GM21528 (cell line): ENCODE results near the gene ABHD16A.

Experiments used
- ATAC-seq: cut with Tn5 transposase; IDR thresholded peaks from one replicate; pipeline ENCODE4 v1.9.1; 2021; ENCODE audit warnings: mild to moderate bottlenecking, moderate library complexity; ENCODE audit not compliant: unreplicated experiment, low FRiP score

ABHD16A gene

DNA sequence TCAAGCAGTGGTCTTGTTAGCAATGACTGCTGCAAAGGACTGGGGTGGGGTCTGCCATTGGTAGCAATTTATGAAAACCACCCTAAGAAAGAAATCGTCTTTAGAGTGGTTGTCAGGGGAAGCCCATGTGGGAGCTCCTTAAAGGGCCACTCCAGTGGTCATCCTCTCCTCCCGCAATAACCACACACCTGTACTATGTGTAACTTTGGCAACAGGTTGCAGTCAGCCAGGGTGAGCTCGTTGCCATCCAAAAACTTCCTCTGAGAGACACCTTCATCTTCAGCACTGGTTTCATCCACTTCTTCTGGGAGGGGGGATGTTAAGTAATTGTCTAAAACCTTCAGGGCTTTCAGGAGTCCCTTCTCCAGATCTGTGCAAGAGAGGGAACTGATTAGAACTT, 28.9 kb upstream of the ABHD16A start:
- ATAC-seq, result no peak

DNA sequence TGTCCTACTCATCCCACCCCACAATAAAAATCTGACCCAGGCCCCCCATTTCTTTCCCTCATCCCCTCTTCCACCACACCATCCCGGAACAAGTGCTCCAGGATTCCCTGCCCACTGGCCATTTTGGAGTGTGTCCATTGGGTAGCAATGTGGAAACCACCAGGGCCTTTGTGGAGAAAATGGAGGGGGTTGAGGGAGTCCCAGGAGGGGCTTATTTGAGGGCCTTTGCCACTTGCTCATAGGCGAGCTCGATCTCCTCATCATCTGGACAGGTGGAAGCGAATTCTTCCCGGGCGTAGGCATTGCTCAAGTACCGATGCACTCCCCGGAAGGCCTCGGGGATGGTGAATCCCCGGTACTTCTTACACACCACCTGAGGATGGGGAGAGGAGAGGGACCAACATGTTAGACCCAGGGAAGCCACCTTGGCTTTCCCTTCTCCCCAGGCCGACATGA, 27.5 kb upstream of the ABHD16A start:
- no peak for ATAC-seq

DNA sequence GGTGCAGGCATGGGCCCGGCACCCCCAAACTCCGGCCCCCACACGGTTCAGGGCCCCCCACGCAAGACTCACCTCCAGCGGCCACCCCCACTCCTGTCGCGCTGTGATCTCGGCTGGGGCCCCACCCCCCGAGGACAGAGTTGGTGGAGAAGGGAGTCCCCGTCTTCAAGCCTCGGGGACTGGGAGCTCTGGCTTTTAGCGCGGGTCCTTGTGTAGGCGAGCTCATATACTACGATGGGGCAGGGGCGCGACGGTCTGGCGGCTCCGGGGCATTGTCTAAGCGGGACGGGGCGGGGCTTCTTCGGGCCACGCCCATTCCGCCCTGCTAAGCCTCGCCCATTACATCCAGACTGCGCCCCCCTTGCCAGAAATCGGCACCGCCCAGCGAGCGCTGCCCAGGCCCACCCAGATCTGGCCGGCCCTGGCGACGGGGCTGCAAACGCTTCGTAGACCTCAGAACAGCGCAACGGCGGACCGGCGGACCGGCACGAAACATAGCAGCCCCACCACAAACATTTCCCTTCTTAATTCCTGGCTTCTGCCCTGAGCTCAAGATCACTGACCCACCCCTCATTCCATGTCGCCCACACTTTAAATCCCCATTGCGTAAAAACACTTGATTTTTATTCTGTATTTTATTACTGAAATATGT, 27.0 kb upstream of the ABHD16A start:
- no peak for ATAC-seq

DNA sequence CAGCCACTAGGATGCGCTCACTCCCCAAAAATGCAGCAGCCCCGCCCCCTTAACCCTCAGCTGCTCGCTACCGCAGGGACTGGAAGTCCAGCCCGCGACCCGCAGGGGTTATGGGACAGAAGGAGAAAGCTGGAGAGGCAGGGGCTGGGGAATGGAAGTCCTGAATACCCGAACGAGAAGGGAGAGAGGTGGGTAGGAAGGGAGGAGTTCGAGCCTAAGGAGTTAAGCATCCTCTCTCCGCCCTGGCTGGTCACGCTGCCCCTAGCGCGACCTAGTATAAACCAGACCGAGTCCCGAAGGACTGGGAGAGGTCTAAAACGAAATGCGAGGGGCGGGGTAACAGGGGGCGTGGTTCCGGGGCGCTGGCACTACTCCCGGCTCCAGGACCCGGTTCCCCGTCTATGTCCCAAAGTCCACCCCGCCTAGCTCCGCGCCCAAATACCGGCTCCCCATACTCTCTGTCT, 26.4 kb upstream of the ABHD16A start:
- ATAC-seq, result no peak

DNA sequence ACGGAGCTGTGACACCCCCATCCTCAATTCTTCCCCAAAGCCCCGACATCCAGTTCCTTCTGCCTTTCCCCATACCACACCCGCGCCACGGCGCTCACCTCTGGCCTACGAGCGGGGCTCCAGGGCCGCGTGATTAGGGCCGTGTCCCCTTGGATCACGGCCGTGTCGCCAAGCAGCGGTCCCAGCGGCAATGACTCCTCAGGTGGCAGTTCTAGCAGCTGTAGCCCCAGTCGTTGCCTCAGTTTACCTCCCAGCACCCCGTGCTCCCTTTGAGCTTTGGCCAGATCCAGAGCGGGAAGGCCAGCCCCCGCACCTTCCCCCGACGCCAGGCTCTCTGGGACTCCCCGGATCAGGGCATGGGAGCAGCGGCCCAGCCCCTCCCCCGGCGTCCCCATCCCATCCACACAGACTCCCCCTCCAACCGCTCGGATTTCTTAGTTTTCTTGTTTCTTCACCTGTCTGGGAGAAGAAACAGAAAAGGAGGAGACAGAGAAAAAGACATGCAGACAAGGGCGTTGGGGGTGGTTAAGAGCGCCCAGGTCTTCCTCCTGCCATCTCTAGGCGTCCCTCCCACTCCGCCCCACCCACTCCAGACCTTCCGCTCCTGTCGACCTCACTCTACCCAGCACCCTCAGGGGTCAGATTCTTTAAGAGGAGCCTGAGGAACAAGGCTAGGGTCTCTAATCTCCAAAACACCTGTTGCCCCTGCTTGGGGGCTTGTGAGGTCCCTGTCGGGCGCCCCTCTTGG, 25.8 kb upstream of the ABHD16A start, which contains the start of gene DDAH2:
Gene DDAH2, minus strand, starts transcription at position 533 of the 748 bp plus-strand sequence. Its CDS starts 138 bp downstream, at position 395.
- no peak for ATAC-seq

DNA sequence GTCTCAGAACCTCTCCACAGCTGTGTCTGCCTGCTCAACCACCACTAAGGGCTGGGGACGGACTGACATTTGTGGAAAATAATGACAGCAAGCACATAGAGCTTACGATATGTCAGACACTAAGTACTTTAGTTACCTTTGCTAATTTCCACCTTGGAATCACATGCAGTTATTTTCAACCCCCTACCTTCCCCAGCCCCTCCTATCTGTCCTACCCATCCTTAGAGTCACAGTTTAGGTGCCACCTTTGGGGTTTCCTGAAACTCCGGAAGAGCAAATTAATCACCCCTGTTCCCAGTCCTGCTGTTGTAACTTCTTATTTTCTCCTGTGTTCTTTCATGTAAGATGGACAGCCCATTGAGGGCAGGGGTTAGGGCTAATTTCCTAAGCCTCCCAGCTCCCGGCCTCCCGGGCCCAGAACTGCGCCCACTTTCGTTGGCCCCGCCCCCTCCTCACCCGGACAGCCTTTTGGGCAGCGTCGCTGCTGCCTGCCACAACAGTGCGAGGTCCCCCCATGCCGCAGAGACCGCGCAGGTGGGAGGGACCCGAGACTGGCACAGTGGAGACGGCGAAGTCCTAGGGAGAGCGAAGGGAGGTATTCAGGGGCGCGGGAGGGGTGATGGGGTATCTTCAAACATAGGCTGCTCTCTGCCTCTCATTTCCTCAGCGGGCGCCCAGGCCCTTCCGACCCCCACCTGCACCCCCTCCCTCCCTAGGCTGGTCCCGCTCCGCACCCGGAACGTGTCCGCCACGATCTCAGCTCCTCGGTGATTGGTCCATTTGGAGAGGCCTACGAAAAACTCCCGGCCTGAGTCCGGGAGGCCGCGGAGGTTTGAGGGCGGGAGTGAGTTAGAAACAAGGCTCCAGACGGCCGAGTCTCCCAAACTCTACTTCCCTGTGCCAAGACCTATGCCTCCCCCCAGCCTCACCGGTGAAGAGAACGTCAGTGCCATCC, 24.9 kb upstream of the ABHD16A start:
- peak; percentile 9 for ATAC-seq

DNA sequence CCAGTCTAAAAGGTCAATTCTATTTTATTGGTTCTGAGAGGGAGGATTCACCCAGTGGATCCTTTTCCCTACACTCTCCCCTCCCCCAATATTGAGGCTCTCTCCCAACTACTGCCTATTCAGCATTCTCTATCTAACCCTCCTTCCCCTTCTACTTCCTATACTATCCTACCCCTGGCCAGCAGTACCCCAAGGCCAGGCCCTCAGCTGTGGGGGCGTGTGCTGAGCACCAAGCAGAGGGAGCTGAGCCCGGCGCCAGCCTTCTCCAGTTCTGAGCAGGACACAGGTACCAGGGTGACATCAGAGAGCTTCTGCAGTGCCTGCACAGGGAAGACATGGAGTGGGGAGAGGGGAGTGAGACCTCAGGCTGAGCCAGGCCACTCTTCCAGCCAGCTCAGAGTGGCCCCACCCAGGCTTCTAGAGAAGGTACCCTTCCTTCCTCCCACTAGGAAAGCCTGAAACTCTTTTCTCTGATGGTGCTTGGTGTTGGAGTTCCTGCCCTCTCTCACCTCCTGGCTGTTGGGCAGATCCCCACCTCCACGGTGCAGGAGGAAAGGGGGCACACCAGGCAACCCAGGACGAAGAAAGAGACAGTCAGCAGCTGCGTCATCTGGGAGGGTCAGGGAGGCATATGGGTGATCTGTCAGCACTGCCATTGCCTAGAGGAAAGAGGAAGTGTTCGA, 24.1 kb upstream of the ABHD16A start:
- ATAC-seq, result peak; percentile 60

DNA sequence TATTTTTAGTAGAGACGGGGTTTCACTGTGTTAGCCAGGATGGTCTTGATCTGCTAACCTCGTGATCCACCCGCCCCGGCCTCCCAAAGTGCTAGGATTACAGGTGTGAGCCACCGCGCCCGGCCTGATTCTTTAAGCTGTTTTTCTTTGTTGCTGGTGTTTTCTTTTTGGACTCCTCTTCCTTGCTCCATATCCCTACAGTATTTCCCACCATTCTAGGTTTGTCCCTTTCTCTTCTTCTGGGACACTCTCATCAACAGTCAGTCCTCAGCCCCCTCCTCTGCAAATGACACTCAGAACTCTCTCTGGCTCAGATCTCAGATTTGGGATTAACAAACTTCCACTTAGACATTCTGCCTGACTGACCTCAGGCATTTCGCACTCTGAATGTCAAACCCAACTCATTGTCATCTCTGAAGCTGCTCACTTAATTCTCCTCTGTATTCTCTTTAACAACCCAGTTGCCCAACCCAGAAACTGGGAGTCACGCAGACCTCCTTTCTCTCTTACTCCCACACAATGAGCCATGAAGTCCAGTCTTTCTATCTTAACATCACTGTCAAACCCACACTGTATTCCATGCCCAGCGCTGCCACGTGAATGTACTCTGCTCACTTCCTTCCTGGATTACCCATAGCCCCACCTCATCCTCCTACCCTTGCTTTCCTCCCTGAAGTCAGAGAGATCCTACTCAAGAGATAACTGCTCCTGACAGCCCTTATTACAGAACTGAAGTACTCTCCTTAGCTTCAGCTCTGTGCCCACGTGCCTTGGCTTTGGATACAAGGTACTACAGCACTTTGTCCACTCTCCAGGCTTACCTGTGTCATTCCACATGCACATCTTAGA, 22.6 kb upstream of the ABHD16A start:
- ATAC-seq, result no peak

DNA sequence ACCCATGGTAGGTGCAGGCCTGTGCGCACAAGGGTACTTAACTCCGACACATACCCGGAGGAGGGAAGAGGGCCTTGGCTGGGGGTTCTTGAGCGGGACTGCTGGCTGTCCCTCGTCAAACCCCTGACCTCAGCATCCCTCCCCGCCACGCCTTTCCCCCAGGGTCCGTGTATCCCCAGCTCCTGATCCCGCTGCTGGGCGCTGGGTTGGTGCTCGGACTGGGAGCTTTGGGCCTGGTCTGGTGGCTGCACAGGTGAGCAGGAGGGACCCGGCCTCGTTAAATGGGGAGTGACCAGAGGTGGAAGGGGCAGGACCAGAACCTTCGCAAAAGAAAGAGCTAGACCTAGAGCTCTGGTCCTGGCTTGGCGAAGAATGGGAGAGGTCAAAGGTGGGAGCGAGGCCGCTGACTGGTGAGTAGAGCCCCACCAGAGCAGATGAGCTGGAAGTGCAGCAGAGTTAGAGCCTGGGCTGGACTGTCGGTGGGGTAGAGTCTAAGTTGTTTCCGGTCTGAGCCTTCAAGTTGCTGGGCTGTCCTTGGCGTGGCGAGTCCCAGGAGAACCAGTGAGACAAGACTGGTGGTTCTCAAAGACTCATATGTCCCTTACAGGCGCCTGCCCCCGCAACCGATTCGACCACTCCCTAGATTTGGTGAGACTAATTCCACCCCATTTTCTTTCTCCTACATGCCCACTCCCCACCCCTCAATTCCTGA, 21.0 kb upstream of the ABHD16A start:
- ATAC-seq, result no peak

DNA sequence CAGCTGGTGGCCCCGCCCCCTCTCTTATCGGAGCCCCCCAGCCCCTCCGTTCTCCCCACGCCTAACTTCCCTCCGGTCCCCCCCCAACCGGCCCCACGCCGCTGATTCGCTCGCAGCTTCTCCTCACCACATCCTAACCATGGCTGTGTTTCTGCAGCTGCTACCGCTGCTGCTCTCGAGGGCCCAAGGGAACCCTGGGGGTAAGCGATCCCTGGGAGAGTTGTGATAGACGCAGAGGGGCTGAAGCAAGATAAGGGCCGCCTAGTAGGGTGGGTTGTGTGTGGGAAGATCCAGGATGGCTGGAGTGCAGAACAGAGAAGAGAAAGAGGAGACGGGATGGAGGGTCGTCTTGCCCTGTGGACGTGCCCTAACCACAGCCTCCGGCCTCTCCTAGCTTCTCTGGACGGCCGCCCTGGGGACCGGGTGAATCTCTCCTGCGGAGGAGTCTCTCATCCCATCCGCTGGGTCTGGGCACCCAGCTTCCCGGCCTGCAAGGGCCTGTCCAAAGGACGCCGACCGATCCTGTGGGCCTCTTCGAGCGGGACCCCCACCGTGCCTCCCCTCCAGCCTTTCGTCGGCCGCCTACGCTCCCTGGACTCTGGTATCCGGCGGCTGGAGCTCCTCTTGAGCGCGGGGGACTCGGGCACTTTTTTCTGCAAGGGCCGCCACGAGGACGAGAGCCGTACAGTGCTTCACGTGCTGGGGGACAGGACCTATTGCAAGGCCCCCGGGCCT, 20.3 kb upstream of the ABHD16A start, which contains the start of gene MPIG6B:
Gene MPIG6B, plus strand, starts transcription at position 129 of the 735 bp plus-strand sequence. Its CDS starts 11 bp downstream, at position 140.
- ATAC-seq, result no peak

DNA sequence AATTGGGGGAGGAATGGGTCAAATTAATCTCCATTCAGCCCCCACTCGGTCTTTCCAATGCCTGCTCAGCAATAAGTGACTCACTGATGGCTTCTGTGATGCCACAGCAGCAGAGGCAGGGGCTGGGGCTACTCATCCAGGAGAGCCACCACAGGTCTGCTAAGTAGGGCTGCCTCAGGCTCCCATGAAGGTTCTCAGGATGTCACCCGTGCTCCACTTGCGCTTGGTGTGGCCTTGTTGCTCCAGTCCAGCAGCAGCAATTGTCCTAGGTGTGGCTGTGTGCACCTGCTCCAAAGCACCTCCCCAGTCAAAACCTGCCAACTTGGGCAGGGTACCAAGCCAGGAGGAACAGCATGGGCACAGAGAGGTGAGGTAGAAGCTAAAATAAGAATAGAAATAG, 19.0 kb upstream of the ABHD16A start:
- no peak for ATAC-seq

DNA sequence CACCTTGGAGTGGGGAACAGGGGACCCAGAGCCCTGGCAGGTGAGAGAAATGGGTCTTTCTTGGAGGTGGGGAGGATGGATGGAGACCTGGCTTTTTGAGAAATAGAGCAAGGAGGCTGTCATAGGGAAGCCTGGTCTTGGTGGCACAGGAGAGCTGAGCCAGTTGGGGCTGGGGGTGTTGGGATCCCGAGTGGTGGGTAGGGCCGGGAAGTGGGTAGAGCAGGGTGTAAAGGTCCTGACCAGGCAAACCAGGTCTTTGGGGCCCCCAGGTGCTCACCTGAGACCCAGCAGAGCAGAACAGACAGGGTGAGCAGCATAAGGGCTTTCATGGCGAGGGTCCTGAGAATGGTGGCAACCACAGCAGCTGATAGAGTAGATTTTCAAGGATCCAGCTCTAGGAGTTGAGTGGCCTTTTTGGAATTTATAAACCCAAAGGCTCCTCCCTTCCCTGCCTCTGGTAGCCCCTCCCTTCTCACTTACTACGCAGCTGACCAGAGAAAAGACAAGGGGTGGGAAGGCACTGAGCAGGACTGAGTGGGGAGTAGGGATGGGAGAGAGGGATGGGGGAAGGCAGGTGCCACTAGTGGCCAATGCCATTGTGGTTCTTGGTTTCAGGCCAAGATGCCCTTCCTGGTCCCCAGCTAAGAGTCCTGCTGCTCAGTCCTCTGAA, 18.4 kb upstream of the ABHD16A start, which contains the start of gene LY6G6C:
Gene LY6G6C, minus strand, starts transcription at position 396 of the 670 bp plus-strand sequence. Its CDS starts 67 bp downstream, at position 329.
- no peak for ATAC-seq

DNA sequence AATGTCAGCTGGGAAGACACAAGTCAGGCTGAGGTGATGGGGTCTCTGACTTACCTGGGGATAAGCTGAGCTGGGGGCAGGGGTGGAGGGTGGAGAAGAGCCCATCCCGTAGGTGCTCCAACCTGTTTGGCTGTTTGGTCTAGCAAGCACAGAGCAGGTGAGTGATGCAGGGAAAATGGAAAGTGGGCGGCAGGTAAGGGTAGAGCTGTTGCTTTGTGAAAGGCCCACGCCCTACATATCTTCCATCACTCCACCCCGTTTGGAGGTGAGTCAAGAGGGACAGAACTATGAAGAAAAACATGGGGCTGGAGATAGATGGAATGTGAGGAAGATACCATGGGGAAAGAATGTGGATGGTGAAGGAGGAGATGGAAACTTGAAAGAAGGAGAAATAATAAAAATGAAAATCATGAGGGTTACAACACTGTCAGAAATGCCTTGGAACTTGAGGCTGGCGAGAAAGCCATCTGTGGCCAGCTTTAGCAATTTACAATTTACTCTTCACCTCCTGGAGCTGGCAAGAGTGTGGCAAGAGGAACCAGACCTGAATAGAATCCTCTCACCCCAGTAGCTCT, 17.2 kb upstream of the ABHD16A start:
- ATAC-seq, result no peak

DNA sequence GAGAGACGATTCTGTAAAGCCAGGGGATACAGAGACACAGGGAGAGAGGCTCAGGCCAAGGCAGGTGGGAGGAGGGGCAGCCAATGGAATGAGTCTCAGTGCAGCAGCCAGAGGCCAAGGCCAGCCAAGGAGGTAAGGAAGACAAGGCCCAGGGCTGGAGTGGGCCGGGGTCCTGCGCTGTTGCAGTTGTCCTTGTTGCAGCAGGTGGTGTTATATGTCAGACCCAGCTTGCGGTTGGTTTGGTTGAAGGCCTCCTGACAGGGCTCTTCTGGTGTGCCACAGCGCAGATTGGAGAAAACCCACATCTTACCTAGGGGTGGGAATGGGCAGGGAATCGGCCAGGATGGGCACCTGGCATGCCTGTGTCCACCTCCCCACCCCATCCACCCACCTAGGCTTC, 15.9 kb upstream of the ABHD16A start:
- ATAC-seq, result no peak

DNA sequence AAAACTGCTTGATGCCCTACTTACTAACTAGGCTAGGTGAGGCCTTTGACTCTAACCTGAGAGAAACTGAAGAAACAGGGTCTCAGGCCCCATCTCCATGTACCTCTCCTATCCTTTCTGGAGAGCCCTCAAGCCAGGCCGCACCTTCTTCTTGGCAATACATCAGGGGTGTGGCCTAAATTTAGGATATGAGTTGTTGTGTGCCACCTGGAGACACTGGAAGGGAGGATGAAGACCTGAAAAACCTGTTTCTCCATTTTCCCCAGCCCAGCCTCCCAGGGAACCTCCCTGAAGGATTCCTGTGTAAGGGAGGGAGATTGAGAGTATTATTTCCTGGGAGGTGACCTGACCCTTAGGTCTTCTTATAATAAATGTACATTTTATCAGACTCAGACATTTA, 15.1 kb upstream of the ABHD16A start:
- no peak for ATAC-seq

DNA sequence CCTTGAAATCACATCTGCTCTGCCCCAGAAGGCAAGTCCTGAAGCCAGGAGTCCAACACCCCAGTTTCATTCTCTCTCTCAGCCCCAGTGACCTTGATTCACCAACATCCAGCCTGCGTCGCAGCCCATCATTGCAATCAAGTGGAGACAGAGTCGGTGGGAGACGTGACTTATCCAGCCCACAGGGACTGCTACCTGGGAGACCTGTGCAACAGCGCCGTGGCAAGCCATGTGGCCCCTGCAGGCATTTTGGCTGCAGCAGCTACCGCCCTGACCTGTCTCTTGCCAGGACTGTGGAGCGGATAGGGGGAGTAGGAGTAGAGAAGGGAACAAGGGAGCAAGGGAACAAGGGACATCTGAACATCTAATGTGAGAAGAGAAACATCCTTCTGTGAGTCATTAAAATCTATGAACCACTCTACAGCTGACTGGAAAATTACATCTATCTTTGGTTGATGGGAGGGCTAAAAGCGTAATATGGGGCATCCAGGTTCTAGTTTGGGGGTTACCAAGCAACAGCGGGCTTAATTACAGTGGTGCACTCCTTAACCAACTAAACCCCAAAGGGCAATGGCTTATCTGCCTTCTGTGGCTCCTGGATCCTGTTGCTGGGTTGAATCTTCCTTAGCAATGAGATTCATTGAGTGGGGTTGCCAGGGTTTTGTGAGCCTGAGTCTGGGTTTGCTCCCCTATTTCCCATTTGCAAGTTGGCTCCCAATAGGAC, 14.5 kb upstream of the ABHD16A start:
- ATAC-seq, result no peak
